Measurements from ENCODE around the gene NAA16.

GRCh38 chr13:41334810-41335209, 23.7 kb downstream of the NAA16 start:
- TF ChIP-seq CTCF (IDR thresholded peaks at IDR 0.05) (no peak), POLR2A (IDR thresholded peaks at IDR 0.05) (no peak)
